ENCODE measurements around the gene ALKBH7. TPM values are rescaled to one million over a fixed set of nuclear protein-coding genes. Genes with fewer than 3 reads are reported as not detected.
A peak's percentile ranks its signal among the peaks of the same experiment; 100 is the strongest.
"Not testable (repeated sequence)": the region's sequence is repeated elsewhere in the genome, so short reads cannot be mapped to it uniquely, and the experiment has no call there.

The ALKBH7 gene
- total RNA-seq, 3 donors from 2014 or later = 68.3 to 101 (median 76.7) TPM

- H3K27ac ChIP-seq = no peak overlapping the region
- peaks cover 0 to 5% of the 10 kb centered on the region in 2 donors for H3K4me1 ChIP-seq
- H3K27me3 ChIP-seq = no peaks in the 10 kb centered on the region
- H3K36me3 ChIP-seq = no peaks in the 10 kb centered on the region
- intact Hi-C loops (cut with DNase I; ENCODE audit: low total_unique reads) = no loop called here
- TF ChIP-seq CTCF (IDR thresholded peaks at IDR 0.05) (no peak), POLR2A (IDR thresholded peaks at IDR 0.05) (no peak), POLR2AphosphoS5 (IDR thresholded peaks at IDR 0.05) (no peak)
- H3K4me3 ChIP-seq = no peak overlapping the region
- no peaks in the 10 kb centered on the region for H3K9me3 ChIP-seq
- DNase-seq (ENCODE audit: low spot score in 2 of 2) = no peak
Observed at GRCh38 chr19:6359568-6360341, 12.8 kb upstream of the ALKBH7 start.

GRCh38 chr19:6360445-6360844, 12.1 kb upstream of the ALKBH7 start:
- H3K4me1 ChIP-seq; H3K4me3 ChIP-seq; H3K36me3 ChIP-seq; H3K27ac ChIP-seq; H3K9me3 ChIP-seq; DNase-seq (ENCODE audit: low spot score in 2 of 2); intact Hi-C loops (cut with DNase I; ENCODE audit: low total_unique reads); H3K27me3 ChIP-seq: not testable (repeated sequence)

GRCh38 chr19:6360857-6361216, 11.8 kb upstream of the ALKBH7 start:
- Histone ChIP-seq H3K4me3 (peak overlapping the region; percentile 79 to 95 (median 82)), H3K27ac (peak overlapping the region in 1 of 2 donors; percentile 87)
- H3K27me3 ChIP-seq; H3K36me3 ChIP-seq; H3K4me1 ChIP-seq; DNase-seq (ENCODE audit: low spot score in 2 of 2); H3K9me3 ChIP-seq; intact Hi-C loops (cut with DNase I; ENCODE audit: low total_unique reads): not testable (repeated sequence)

GRCh38 chr19:6362027-6362350, 10.6 kb upstream of the ALKBH7 start:
- no peaks in the 10 kb centered on the region for H3K36me3 ChIP-seq
- H3K4me1 ChIP-seq = peaks cover 0 to 5% of the 10 kb centered on the region in 2 donors
- H3K9me3 ChIP-seq = no peaks in the 10 kb centered on the region
- peak overlapping the region; percentile 87 to 93 for H3K27ac ChIP-seq
- no peaks in the 10 kb centered on the region for H3K27me3 ChIP-seq
- intact Hi-C loops (cut with DNase I; ENCODE audit: low total_unique reads) = no loop called here
- H3K4me3 ChIP-seq = peak overlapping the region; percentile 79 to 95 (median 82)
- no peak for TF ChIP-seq CTCF (IDR thresholded peaks at IDR 0.05)
- no peak for TF ChIP-seq POLR2AphosphoS5 (IDR thresholded peaks at IDR 0.05)
- TF ChIP-seq POLR2A (IDR thresholded peaks at IDR 0.05) = no peak
- DNase-seq (ENCODE audit: low spot score in 2 of 2) = no peak

GRCh38 chr19:6362351-6362801, 10.2 kb upstream of the ALKBH7 start:
- H3K4me1 ChIP-seq = peaks cover 0 to 5% of the 10 kb centered on the region in 2 donors
- H3K4me3 ChIP-seq = peak overlapping the region; percentile 79 to 95 (median 82)
- H3K9me3 ChIP-seq = no peaks in the 10 kb centered on the region
- H3K36me3 ChIP-seq = no peaks in the 10 kb centered on the region
- H3K27ac ChIP-seq = peak overlapping the region; percentile 87 to 93
- no peaks in the 10 kb centered on the region for H3K27me3 ChIP-seq
- intact Hi-C loops (cut with DNase I; ENCODE audit: low total_unique reads) = no loop called here
- DNase-seq (ENCODE audit: low spot score in 2 of 2) = no peak
- no peak for TF ChIP-seq POLR2A (IDR thresholded peaks at IDR 0.05)
- no peak for TF ChIP-seq CTCF (IDR thresholded peaks at IDR 0.05)
- no peak for TF ChIP-seq POLR2AphosphoS5 (IDR thresholded peaks at IDR 0.05)

GRCh38 chr19:6364353-6364752, 8.2 kb upstream of the ALKBH7 start:
- no peak overlapping the region for H3K27ac ChIP-seq
- H3K4me3 ChIP-seq = no peak overlapping the region
- no peaks in the 10 kb centered on the region for H3K27me3 ChIP-seq
- no peaks in the 10 kb centered on the region for H3K9me3 ChIP-seq
- DNase-seq (ENCODE audit: low spot score in 2 of 2) = no peak
- TF ChIP-seq CTCF (IDR thresholded peaks at IDR 0.05) = no peak
- no peak for TF ChIP-seq POLR2A (IDR thresholded peaks at IDR 0.05)
- no peak for TF ChIP-seq POLR2AphosphoS5 (IDR thresholded peaks at IDR 0.05)
- H3K4me1 ChIP-seq = peaks cover 0 to 5% of the 10 kb centered on the region in 2 donors
- no peaks in the 10 kb centered on the region for H3K36me3 ChIP-seq
- intact Hi-C loops (cut with DNase I; ENCODE audit: low total_unique reads) = no loop called here

All from breast epithelium (tissue), 4 donors.